Testis (tissue), 3 donors: ENCODE data around the gene INPP5K. TPM values are rescaled to one million over a fixed set of nuclear protein-coding genes. Genes with fewer than 3 reads are reported as not detected.

Source experiments
- DNase-seq: peaks from one replicate; pipeline ENCODE4 v3.0.0-alpha.2; 2019
- H3K27ac ChIP-seq, 2 donors: fragments of 200-600 bp; sonication (generic); one replicate each; pipeline ENCODE4 v1.5.1; 2019
- H3K27me3 ChIP-seq: fragments of 200-600 bp; sonication (generic); one replicate; pipeline ENCODE4 v1.5.1; 2019
- H3K36me3 ChIP-seq: fragments of 200-600 bp; sonication (generic); one replicate; pipeline ENCODE4 v1.5.1; 2017; ENCODE audit warnings: low read depth; ENCODE audit errors: missing control alignments
- H3K4me1 ChIP-seq: fragments of 200-600 bp; sonication (generic); one replicate; pipeline ENCODE4 v1.5.1; 2019
- H3K4me3 ChIP-seq, 2 donors: fragments of 200-600 bp; sonication (generic); one replicate each; pipeline ENCODE4 v1.5.1; 2017 to 2019
- H3K9me3 ChIP-seq: fragments of 200-600 bp; sonication (generic); one replicate; pipeline ENCODE4 v1.5.1; 2017
- POLR2A ChIP-seq: fragments of 450-650 bp; IDR thresholded peaks from one replicate; pipeline ENCODE4 v1.6.1; 2017; ENCODE audit warnings: antibody characterized with exemption, mild to moderate bottlenecking, moderate library complexity
- WGBS, 2 donors: methylation state at CpG; one replicate each; pipeline ENCODE4 v1.1.5; 2018; 5-methylcytosine and 5-hydroxymethylcytosine counted together
- intact Hi-C: fragments of 100-400 bp; cut with DNase I; formaldehyde crosslinking; loops from one replicate; pipeline ENCODE4 v1.15.1; 2023; ENCODE audit warnings: low total_unique reads
- polyA plus RNA-seq: library from polyadenylated mRNA; stranded (reverse); fragments of 350-450 nt; fragmentation: Illumina TruSeq; extraction: RNeasy Lipid Tissue Mini Kit (QIAGEN cat#74804); gene quantifications from one replicate; pipeline ENCODE4 v1.2.3, GENCODE V29; 2014; ENCODE audit warnings: low read depth, low replicate concordance; ENCODE audit not compliant: insufficient read depth
- total RNA-seq, 2 donors: library from RNA; depleted of rRNA; stranded (reverse); fragments of >200 nt; gene quantifications; one replicate each; pipeline ENCODE4 v1.2.3, GENCODE V29; 2016
- TF ChIP-seq, protein P1 (sequence below), 3 experiments: fragments of 450-650 bp in 2 of 3; fragments of 200-600 bp in 1 of 3; sonication (generic) in 1 of 3; IDR thresholded peaks; one replicate each; pipeline ENCODE4 v1.5.1; 2016 to 2019; ENCODE audit warnings: antibody characterized with exemption in 3 of 3, mild to moderate bottlenecking in 2 of 3, moderate library complexity in 1 of 3

The INPP5K gene
- total and polyA plus RNA-seq, 3 donors from 2014 or later: 81.2 to 87.8 (median 83.4) TPM

DNA sequence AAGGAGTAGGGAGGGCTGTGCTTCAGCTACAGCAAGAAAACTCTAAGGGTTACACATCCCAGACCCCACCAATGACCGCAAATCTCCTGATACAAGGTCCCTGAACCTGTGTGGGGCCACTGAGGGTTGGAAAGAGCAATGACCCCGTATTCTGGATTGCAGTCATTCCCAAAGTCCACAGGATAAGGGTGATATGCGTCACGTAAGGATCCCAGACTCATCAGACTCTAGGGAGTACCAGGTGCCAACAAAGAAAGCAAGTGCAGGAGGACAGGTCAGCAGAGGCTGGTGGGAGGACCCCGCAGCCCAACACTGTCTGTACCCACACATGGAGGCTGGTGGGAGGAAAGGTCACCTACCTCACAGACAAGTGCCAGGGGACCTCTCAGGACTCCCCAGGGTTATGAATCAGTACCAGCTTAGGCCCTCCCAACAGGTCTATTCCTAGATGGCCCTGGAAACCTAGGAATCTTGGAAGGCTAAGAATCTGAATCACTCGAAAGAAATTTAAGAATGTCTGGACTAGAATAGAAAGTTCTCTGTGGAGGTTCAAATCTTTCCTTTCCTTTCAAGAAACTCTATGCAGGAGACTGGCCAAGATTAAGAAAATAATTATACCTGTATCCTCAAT, 30.0 kb upstream of the INPP5K start:
- no peaks in the 10 kb centered on the region for H3K27me3 ChIP-seq
- no peak for DNase-seq
- WGBS, 2 donors: 88 to 92% methylated on average over 5 to 6 of the region's 6 CpGs
- H3K27ac ChIP-seq: no peak overlapping the region
- no peaks in the 10 kb centered on the region for H3K4me1 ChIP-seq
- intact Hi-C loops: no loop called here
- TF ChIP-seq POLR2A: no peak
- TF ChIP-seq, protein P1, sequence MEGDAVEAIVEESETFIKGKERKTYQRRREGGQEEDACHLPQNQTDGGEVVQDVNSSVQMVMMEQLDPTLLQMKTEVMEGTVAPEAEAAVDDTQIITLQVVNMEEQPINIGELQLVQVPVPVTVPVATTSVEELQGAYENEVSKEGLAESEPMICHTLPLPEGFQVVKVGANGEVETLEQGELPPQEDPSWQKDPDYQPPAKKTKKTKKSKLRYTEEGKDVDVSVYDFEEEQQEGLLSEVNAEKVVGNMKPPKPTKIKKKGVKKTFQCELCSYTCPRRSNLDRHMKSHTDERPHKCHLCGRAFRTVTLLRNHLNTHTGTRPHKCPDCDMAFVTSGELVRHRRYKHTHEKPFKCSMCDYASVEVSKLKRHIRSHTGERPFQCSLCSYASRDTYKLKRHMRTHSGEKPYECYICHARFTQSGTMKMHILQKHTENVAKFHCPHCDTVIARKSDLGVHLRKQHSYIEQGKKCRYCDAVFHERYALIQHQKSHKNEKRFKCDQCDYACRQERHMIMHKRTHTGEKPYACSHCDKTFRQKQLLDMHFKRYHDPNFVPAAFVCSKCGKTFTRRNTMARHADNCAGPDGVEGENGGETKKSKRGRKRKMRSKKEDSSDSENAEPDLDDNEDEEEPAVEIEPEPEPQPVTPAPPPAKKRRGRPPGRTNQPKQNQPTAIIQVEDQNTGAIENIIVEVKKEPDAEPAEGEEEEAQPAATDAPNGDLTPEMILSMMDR (IDR thresholded peaks at IDR 0.05): no peak
- no peaks in the 10 kb centered on the region for H3K9me3 ChIP-seq
- no peak overlapping the region for H3K4me3 ChIP-seq
- H3K36me3 ChIP-seq: no peaks in the 10 kb centered on the region

DNA sequence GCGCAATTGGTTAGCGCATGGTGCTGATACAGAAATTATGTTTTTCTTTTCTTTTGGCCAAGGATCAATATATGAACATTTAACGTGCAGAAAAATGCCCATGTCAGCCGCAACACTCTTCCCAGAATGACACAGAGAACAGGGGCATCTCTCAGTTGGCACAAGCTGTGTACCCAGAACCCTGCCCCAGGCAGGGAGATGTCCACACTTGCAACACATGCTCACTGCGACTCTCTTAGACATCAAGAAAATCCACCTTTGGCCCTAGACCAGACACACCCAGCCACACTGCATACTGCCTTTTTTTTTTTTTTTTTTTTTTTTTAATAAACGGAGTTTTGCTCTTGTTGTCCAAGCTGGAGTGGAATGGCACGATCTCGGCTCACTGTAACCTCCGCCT, 29.2 kb upstream of the INPP5K start:
- 84 to 95% methylated on average over 9 of the region's 9 CpGs for WGBS, 2 donors
- no peaks in the 10 kb centered on the region for H3K27me3 ChIP-seq
- TF ChIP-seq POLR2A: no peak
- TF ChIP-seq, protein P1 (IDR thresholded peaks at IDR 0.05): no peak
- H3K27ac ChIP-seq: no peak overlapping the region
- no peaks in the 10 kb centered on the region for H3K4me1 ChIP-seq
- H3K9me3 ChIP-seq: no peaks in the 10 kb centered on the region
- intact Hi-C loops: no loop called here
- H3K36me3 ChIP-seq: no peaks in the 10 kb centered on the region
- no peak for DNase-seq
- no peak overlapping the region for H3K4me3 ChIP-seq

DNA sequence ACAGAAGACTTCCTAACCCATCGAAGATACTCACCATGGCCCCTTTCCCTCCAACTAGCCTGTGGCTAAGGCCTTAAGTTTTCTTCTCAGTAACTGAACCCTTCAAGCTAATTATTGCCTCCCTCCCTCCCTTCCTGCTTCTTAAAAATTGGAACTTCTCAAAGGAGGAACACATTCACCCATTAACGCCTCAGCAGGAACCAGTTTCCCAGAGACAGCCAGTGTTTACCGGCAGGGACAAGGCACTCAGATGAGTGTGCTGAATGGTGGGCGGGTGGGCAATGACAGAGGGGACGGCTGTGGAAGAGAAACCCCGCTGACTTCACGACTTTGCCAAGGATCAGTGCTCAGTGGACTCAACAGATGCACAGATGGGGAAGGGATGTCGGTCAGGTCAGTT, 25.9 kb upstream of the INPP5K start:
- WGBS, 2 donors: 83 to 85% methylated on average over 8 of the region's 8 CpGs
- Histone ChIP-seq H3K4me1 (no peaks in the 10 kb centered on the region), H3K27me3 (no peaks in the 10 kb centered on the region), H3K27ac (no peak overlapping the region), H3K9me3 (no peaks in the 10 kb centered on the region), H3K36me3 (no peaks in the 10 kb centered on the region), H3K4me3 (no peak overlapping the region)
- intact Hi-C loops: no loop called here
- no peak for DNase-seq
- TF ChIP-seq POLR2A: no peak
- TF ChIP-seq, protein P1 (IDR thresholded peaks at IDR 0.05): no peak

DNA sequence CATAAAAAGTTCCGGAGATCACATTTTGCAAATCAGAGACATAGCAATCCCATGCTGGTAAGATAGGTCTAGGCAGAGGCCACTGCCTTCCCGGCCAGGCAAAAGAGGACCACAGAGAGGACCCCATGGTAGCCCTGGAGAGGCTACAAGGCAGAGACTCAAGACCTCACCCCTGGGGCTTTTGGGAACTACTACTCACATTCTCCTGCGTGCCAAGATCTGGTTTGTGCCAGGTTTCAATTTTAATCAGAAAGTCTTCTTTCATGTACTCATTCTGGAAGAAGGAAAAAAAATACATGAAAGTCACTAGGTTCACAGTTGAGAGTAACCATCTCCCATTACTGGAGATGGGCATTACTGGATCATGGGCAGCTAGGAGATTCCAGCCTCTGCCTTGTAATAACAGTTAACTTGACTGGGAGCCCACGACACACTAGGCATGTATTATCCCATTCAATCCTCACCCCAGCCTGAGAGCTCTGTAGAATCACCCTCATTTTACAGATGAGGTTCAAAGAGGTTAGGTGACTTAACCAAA, 25.0 kb upstream of the INPP5K start:
- H3K27ac ChIP-seq: no peak overlapping the region
- H3K4me1 ChIP-seq: no peaks in the 10 kb centered on the region
- TF ChIP-seq POLR2A: no peak
- TF ChIP-seq, protein P1 (IDR thresholded peaks at IDR 0.05): no peak
- no peaks in the 10 kb centered on the region for H3K36me3 ChIP-seq
- H3K4me3 ChIP-seq: no peak overlapping the region
- H3K9me3 ChIP-seq: no peaks in the 10 kb centered on the region
- intact Hi-C loops: no loop called here
- H3K27me3 ChIP-seq: no peaks in the 10 kb centered on the region
- 89 to 97% methylated on average over 4 of the region's 4 CpGs for WGBS, 2 donors
- DNase-seq: no peak

DNA sequence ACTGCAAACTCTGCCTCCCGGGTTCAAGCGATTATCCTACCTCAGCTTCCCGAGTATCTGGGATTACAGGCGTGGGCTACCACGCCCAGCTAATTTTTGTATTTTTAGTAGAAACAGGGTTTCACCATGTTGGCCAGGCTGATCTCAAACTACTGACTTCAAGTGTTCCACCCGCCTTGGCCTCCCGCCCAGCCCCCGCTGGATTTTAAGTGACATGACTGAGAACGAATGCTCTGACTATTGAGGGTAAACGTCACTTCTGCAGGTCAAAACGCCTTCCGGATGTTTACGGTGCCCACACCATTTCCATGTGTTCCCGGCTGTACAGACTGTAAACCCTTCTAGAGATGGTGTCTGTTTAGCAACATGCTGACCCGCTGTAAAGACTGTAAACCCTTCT, 23.4 kb upstream of the INPP5K start:
- H3K36me3 ChIP-seq: no peaks in the 10 kb centered on the region
- intact Hi-C loops: no loop called here

More for the DNA sequence above, 23.4 kb upstream of the INPP5K start:
- Histone ChIP-seq H3K9me3 (no peaks in the 10 kb centered on the region), H3K4me3 (no peak overlapping the region), H3K27me3 (no peaks in the 10 kb centered on the region), H3K27ac (no peak overlapping the region), H3K4me1 (no peaks in the 10 kb centered on the region)
- 91 to 92% methylated on average over 15 of the region's 15 CpGs for WGBS, 2 donors
- no peak for DNase-seq
- TF ChIP-seq, protein P1 (IDR thresholded peaks at IDR 0.05): no peak
- TF ChIP-seq POLR2A: no peak
